Sigmoid colon (tissue), 7 donors: ENCODE data around the gene ABLIM2. TPM values are rescaled to one million over a fixed set of nuclear protein-coding genes. Genes with fewer than 3 reads are reported as not detected.

Experiments used
- DNase-seq: peaks from one replicate; pipeline ENCODE4 v3.0.0-alpha.2; 2019
- H3K27ac ChIP-seq, 4 donors: fragments of 200-600 bp; sonication (generic); one replicate each; pipeline ENCODE4 v1.5.1; 2016 to 2019; ENCODE audit warnings: mild to moderate bottlenecking in 1 of 4
- H3K27me3 ChIP-seq, 3 donors: fragments of 200-600 bp; sonication (generic); one replicate each; pipeline ENCODE4 v1.5.1; 2019; ENCODE audit warnings: mild to moderate bottlenecking in 1 of 3
- H3K36me3 ChIP-seq, 4 donors: fragments of 200-600 bp; sonication (generic); one replicate each; pipeline ENCODE4 v1.5.1; 2016 to 2019
- H3K4me1 ChIP-seq, 4 donors: fragments of 200-600 bp; sonication (generic); one replicate each; pipeline ENCODE4 v1.5.1; 2017 to 2019
- H3K4me3 ChIP-seq, 4 donors: fragments of 200-600 bp; sonication (generic); one replicate each; pipeline ENCODE4 v1.5.1; 2017 to 2019; ENCODE audit warnings: mild to moderate bottlenecking in 2 of 4, moderate library complexity in 1 of 4
- H3K9me3 ChIP-seq, 4 donors: fragments of 200-600 bp in 3 of 4; sonication (generic) in 3 of 4; one replicate each; pipeline versions ENCODE4 v1.5.1 to v1.6.1; 2013 to 2019
- CTCF ChIP-seq, 4 experiments: fragments of 450-650 bp in 3 of 4; fragments of 200-600 bp in 1 of 4; IDR thresholded peaks; one replicate each; pipeline ENCODE4 v1.5.1; 2016 to 2019; ENCODE audit warnings: antibody characterized with exemption in 4 of 4, mild to moderate bottlenecking in 3 of 4, moderate library complexity in 2 of 4
- EP300 ChIP-seq, 4 donors: sonication (generic); formaldehyde crosslinking; IDR thresholded peaks; one replicate each; pipeline ENCODE4 v1.6.1; 2017; ENCODE audit warnings: antibody characterized with exemption in 4 of 4
- POLR2A ChIP-seq, 2 donors: fragments of 450-650 bp; IDR thresholded peaks; one replicate each; pipeline ENCODE4 v1.6.1; 2016; ENCODE audit warnings: antibody characterized with exemption in 2 of 2, mild to moderate bottlenecking in 2 of 2, moderate library complexity in 2 of 2
- POLR2AphosphoS5 ChIP-seq, 4 donors: sonication (generic); formaldehyde crosslinking; IDR thresholded peaks; one replicate each; pipeline ENCODE4 v1.6.1; 2017; ENCODE audit warnings: antibody characterized with exemption in 4 of 4
- WGBS, 2 donors: extraction: QIAGEN DNeasy Blood & Tissue Kit; methylation state at CpG; one replicate each; pipeline ENCODE4 v1.1.7; 2013; 5-methylcytosine and 5-hydroxymethylcytosine counted together
- intact Hi-C: fragments of 100-400 bp; cut with DNase I; formaldehyde crosslinking; loops from one replicate; pipeline ENCODE4 v1.15.1; 2023
- polyA plus RNA-seq, 3 donors: library from polyadenylated mRNA; stranded (reverse); fragments of 200-250 nt; gene quantifications; one replicate each; pipeline ENCODE4 v1.2.3, GENCODE V29; 2013
- total RNA-seq, 4 donors: library from RNA; depleted of rRNA; stranded (reverse); fragments of >200 nt; gene quantifications; one replicate each; pipeline ENCODE4 v1.1.0, GENCODE V29; 2016
- donor health status: healthy with polysubstance abuse.
- donor health status: Bipolar disorder and iron deficiency.
- donor health status: healthy.

Gene ABLIM2
- total and polyA plus RNA-seq, 7 donors: 3.1 to 15.0 (median 7.4) TPM

GRCh38 chr4:8108261-8108660, 50.4 kb downstream of the ABLIM2 start:
- 21 to 71% methylated on average over 20 of the region's 20 CpGs for WGBS, 2 donors
- intact Hi-C loops: no loop called here
- H3K36me3 ChIP-seq: no peaks in the 10 kb centered on the region
- H3K4me1 ChIP-seq: no peaks in the 10 kb centered on the region
- H3K27me3 ChIP-seq: no peaks in the 10 kb centered on the region
- no peak overlapping the region for H3K27ac ChIP-seq
- no peak for TF ChIP-seq POLR2AphosphoS5 (IDR thresholded peaks at IDR 0.05)
- no peak for TF ChIP-seq EP300 (IDR thresholded peaks at IDR 0.05)
- no peak for TF ChIP-seq POLR2A (IDR thresholded peaks at IDR 0.05)
- TF ChIP-seq CTCF (IDR thresholded peaks at IDR 0.05): no peak
- no peak for DNase-seq
- no peaks in the 10 kb centered on the region for H3K9me3 ChIP-seq
- H3K4me3 ChIP-seq: no peak overlapping the region

GRCh38 chr4:8107146-8107657, 51.4 kb downstream of the ABLIM2 start:
- TF ChIP-seq EP300 (IDR thresholded peaks at IDR 0.05): no peak
- TF ChIP-seq POLR2A (IDR thresholded peaks at IDR 0.05): no peak
- TF ChIP-seq POLR2AphosphoS5 (IDR thresholded peaks at IDR 0.05): no peak
- TF ChIP-seq CTCF (IDR thresholded peaks at IDR 0.05): no peak
- H3K27me3 ChIP-seq: no peaks in the 10 kb centered on the region
- H3K9me3 ChIP-seq: no peaks in the 10 kb centered on the region
- intact Hi-C loops: no loop called here
- H3K36me3 ChIP-seq: no peaks in the 10 kb centered on the region
- H3K4me1 ChIP-seq: no peaks in the 10 kb centered on the region
- no peak overlapping the region for H3K27ac ChIP-seq
- no peak overlapping the region for H3K4me3 ChIP-seq
- 90 to 91% methylated on average over 11 of the region's 11 CpGs for WGBS, 2 donors
- no peak for DNase-seq

- H3K4me3 ChIP-seq: no peak overlapping the region
- intact Hi-C loops: no loop called here
- H3K9me3 ChIP-seq: no peaks in the 10 kb centered on the region
- no peak for DNase-seq
- WGBS, 2 donors: 88 to 94% methylated on average over 24 of the region's 24 CpGs
- H3K27ac ChIP-seq: no peak overlapping the region
- no peaks in the 10 kb centered on the region for H3K27me3 ChIP-seq
- peaks cover 0 to 2% (median 0%) of the 10 kb centered on the region in 4 donors for H3K4me1 ChIP-seq
- no peak for TF ChIP-seq POLR2A (IDR thresholded peaks at IDR 0.05)
- no peak for TF ChIP-seq POLR2AphosphoS5 (IDR thresholded peaks at IDR 0.05)
- no peak for TF ChIP-seq CTCF (IDR thresholded peaks at IDR 0.05)
- TF ChIP-seq EP300 (IDR thresholded peaks at IDR 0.05): no peak
- no peaks in the 10 kb centered on the region for H3K36me3 ChIP-seq
These were observed 52.1 kb downstream of the ABLIM2 start for GRCh38 chr4:8106451-8107025.

- TF ChIP-seq POLR2A (IDR thresholded peaks at IDR 0.05) (no peak), EP300 (IDR thresholded peaks at IDR 0.05) (no peak), POLR2AphosphoS5 (IDR thresholded peaks at IDR 0.05) (no peak), CTCF (IDR thresholded peaks at IDR 0.05) (no peak)
- no peak for DNase-seq
- H3K4me3 ChIP-seq: no peak overlapping the region
- H3K27ac ChIP-seq: no peak overlapping the region
- H3K9me3 ChIP-seq: no peaks in the 10 kb centered on the region
- H3K36me3 ChIP-seq: no peaks in the 10 kb centered on the region
- intact Hi-C loops: no loop called here
- 88 to 93% methylated on average over 32 of the region's 32 CpGs for WGBS, 2 donors
- no peaks in the 10 kb centered on the region for H3K27me3 ChIP-seq
- peaks cover 0 to 8% (median 0%) of the 10 kb centered on the region in 4 donors for H3K4me1 ChIP-seq
These were observed 53.1 kb downstream of the ABLIM2 start for GRCh38 chr4:8105306-8106100.
